HepG2 (cell line): ENCODE data around the gene SERPINB7. TPM values are rescaled to one million over a fixed set of nuclear protein-coding genes. Genes with fewer than 3 reads are reported as not detected.

Experiments used
- ATAC-seq: fragments of 200-7000 bp; cut with Tn5 transposase; 3 replicates; pipeline ENCODE4 v1.9.1; 2020; ENCODE audit warnings: mild to moderate bottlenecking, moderate library complexity
- BruUV-seq: library from RNA; stranded (reverse); fragments of 400-500 nt; replicated peaks from 2 replicates; lab custom pipeline; 2021; lab: Mats Ljungman, UMichigan
- CTCF ChIA-PET: fragments of 300-600 bp; formaldehyde crosslinking; extraction: SDS; loops from one replicate; lab custom pipeline; 2021; ENCODE audit warnings: low total read pairs, inconsistent platforms, low intra/inter-chr PET ratio; lab: Yijun Ruan, JAX
- POLR2A ChIA-PET: fragments of 350-600 bp; sonication (Branson Sonifier 250); formaldehyde crosslinking; loops from one replicate; lab custom pipeline; 2020; ENCODE audit warnings: antibody characterized with exemption, inconsistent platforms; lab: Yijun Ruan, JAX
- DNase-seq: peaks from one replicate; pipeline ENCODE4 v3.0.0-alpha.2; 2015; ENCODE audit warnings: low spot score
- FAIRE-seq: peaks from 3 replicates; lab custom pipeline; 2011; peaks lifted over from hg19 to GRCh38; lab: Jason Lieb, UNC
- H2AFZ ChIP-seq: one replicate; pipeline ENCODE4 v1.6.1; 2011; ENCODE audit warnings: low read length, inconsistent platforms
- H3K27ac ChIP-seq: fragments of 300-600 bp; 3 replicates; pipeline ENCODE4 v1.8.0; 2011; ENCODE audit warnings: mixed run types, mild to moderate bottlenecking, mixed read lengths, low read length, inconsistent platforms; ENCODE audit not compliant: insufficient read depth; ENCODE audit errors: extremely low read length
- H3K27me3 ChIP-seq, 2 experiments: fragments of 200-600 bp in 1 of 2; 2 replicates in 1 of 2; 3 replicates in 1 of 2; pipeline versions ENCODE4 v1.6.0 to v1.8.0; 2011; ENCODE audit warnings: low read length in 2 of 2, mild to moderate bottlenecking in 2 of 2, moderate library complexity in 2 of 2, inconsistent platforms in 1 of 2; ENCODE audit not compliant: insufficient read depth in 2 of 2, control insufficient read depth in 1 of 2
- H3K36me3 ChIP-seq, 2 experiments: fragments of 200-600 bp in 1 of 2; replicated peaks in 1 of 2; 2 replicates in 1 of 2; 3 replicates in 1 of 2; pipeline versions ENCODE4 v1.5.1 to v1.8.0; 2011; ENCODE audit warnings: low read length in 2 of 2, inconsistent platforms in 1 of 2; ENCODE audit not compliant: insufficient read depth in 2 of 2, control insufficient read depth in 1 of 2
- H3K4me1 ChIP-seq: 2 replicates; pipeline ENCODE4 v1.5.1; 2012; ENCODE audit warnings: low read length, inconsistent platforms; ENCODE audit not compliant: insufficient read depth
- H3K4me2 ChIP-seq: 2 replicates; pipeline ENCODE4 v1.6.0; 2011; ENCODE audit warnings: low read depth, low read length, inconsistent platforms
- H3K4me3 ChIP-seq, 3 experiments: fragments of 200-600 bp in 1 of 3; sonication (generic), shearing (Covaris generic) in 1 of 3; replicated peaks in 1 of 3; 2 replicates each; pipeline ENCODE4 v1.5.1; 2011 to 2016; ENCODE audit warnings: low read length in 3 of 3, inconsistent platforms in 2 of 3, low read depth in 2 of 3, mild to moderate bottlenecking in 2 of 3, control low read depth in 1 of 3, mixed read lengths in 1 of 3; ENCODE audit not compliant: insufficient read depth in 1 of 3
- H3K79me2 ChIP-seq: one replicate; pipeline ENCODE4 v1.6.1; 2011; ENCODE audit warnings: low read length, inconsistent platforms; ENCODE audit not compliant: insufficient read depth
- H3K9ac ChIP-seq: 2 replicates; pipeline ENCODE4 v1.6.0; 2011; ENCODE audit warnings: mild to moderate bottlenecking, low read depth, low read length, inconsistent platforms; ENCODE audit not compliant: insufficient read depth
- H3K9me3 ChIP-seq: 2 replicates; pipeline ENCODE4 v1.5.1; 2012; ENCODE audit warnings: mild to moderate bottlenecking, low read length
- H4K20me1 ChIP-seq: 2 replicates; pipeline ENCODE4 v1.6.0; 2011; ENCODE audit warnings: inconsistent platforms, mild to moderate bottlenecking, low read length, moderate library complexity; ENCODE audit not compliant: insufficient read depth
- CHD2 ChIP-seq: IDR thresholded peaks from 2 replicates; pipeline ENCODE4 v1.6.1; 2011; ENCODE audit warnings: low read depth, low read length, improper control_type of control experiment
- CTCF ChIP-seq: sonication (generic); formaldehyde crosslinking; IDR thresholded peaks from 2 replicates; pipeline ENCODE4 v1.5.0; 2020; ENCODE audit warnings: mild to moderate bottlenecking, missing genetic modification reagents, moderate library complexity
- MTF2 ChIP-seq: sonication (generic); formaldehyde crosslinking; IDR thresholded peaks from 2 replicates; pipeline ENCODE4 v1.5.0; 2020; ENCODE audit warnings: missing genetic modification reagents, borderline replicate concordance
- MXD1 ChIP-seq: sonication (generic); formaldehyde crosslinking; IDR thresholded peaks from 2 replicates; pipeline ENCODE4 v1.4.0; 2020; ENCODE audit warnings: mild to moderate bottlenecking, missing genetic modification reagents
- NFATC3 ChIP-seq: sonication (generic); formaldehyde crosslinking; IDR thresholded peaks from 2 replicates; pipeline ENCODE4 v1.5.1; 2020; ENCODE audit warnings: mild to moderate bottlenecking, missing genetic modification reagents
- RARG ChIP-seq: sonication (generic); formaldehyde crosslinking; IDR thresholded peaks from 2 replicates; pipeline ENCODE4 v1.4.0; 2020; ENCODE audit warnings: low read depth, mild to moderate bottlenecking, missing genetic modification reagents
- RORA ChIP-seq: sonication (generic); formaldehyde crosslinking; IDR thresholded peaks from 2 replicates; pipeline ENCODE4 v1.5.0; 2020; ENCODE audit warnings: mild to moderate bottlenecking, missing genetic modification reagents, moderate library complexity
- U2AF1 ChIP-seq: fragments of 200-400 bp; formaldehyde crosslinking; optimal IDR thresholded peaks from 2 replicates; pipeline ENCODE3; 2017; ENCODE audit warnings: mild to moderate bottlenecking, low read depth, low read length
- ZBTB8A ChIP-seq: sonication (generic); formaldehyde crosslinking; IDR thresholded peaks from 2 replicates; pipeline ENCODE4 v1.4.0; 2020; ENCODE audit warnings: mild to moderate bottlenecking, low read depth, missing genetic modification reagents, borderline replicate concordance
- ZC3H4 ChIP-seq: sonication (generic); formaldehyde crosslinking; IDR thresholded peaks from 2 replicates; pipeline ENCODE4 v1.4.0; 2020; ENCODE audit warnings: missing genetic modification reagents, borderline replicate concordance
- ZKSCAN8 ChIP-seq: IDR thresholded peaks from 2 replicates; pipeline ENCODE4 v1.6.1; 2016; ENCODE audit warnings: borderline replicate concordance, missing genetic modification reagents, missing compliant biosample characterization
- ZNF263 ChIP-seq: sonication (generic); formaldehyde crosslinking; IDR thresholded peaks from 2 replicates; pipeline ENCODE4 v1.4.0; 2020; ENCODE audit warnings: missing genetic modification reagents
- ZNF3 ChIP-seq: IDR thresholded peaks from 2 replicates; pipeline ENCODE4 v1.7.0; 2017; ENCODE audit warnings: inconsistent platforms
- ZNF737 ChIP-seq: sonication (generic); formaldehyde crosslinking; IDR thresholded peaks from 2 replicates; pipeline ENCODE4 v1.5.0; 2020; ENCODE audit warnings: missing genetic modification reagents, mild to moderate bottlenecking, borderline replicate concordance
- ZNF75D ChIP-seq: sonication (generic); formaldehyde crosslinking; IDR thresholded peaks from 2 replicates; pipeline ENCODE4 v1.8.1; 2023; ENCODE audit warnings: missing genetic modification reagents, mild to moderate bottlenecking, borderline replicate concordance
- ZNF768 ChIP-seq: sonication (generic); formaldehyde crosslinking; IDR thresholded peaks from 2 replicates; pipeline ENCODE4 v1.4.0; 2020; ENCODE audit warnings: missing genetic modification reagents
- ZNF816 ChIP-seq: sonication (generic); formaldehyde crosslinking; IDR thresholded peaks from 2 replicates; pipeline ENCODE4 v1.8.0; 2022; ENCODE audit warnings: missing genetic modification reagents, mild to moderate bottlenecking, borderline replicate concordance
- WGBS: methylation state at CpG from one replicate; pipeline ENCODE4 v1.1.6; 2017; ENCODE audit warnings: low lambda C conversion rate; 5-methylcytosine and 5-hydroxymethylcytosine counted together
- in situ Hi-C: cut with HindIII; loops from 2 replicates; pipeline ENCODE4 v1.10.0; 2017; ENCODE audit warnings: low pct_unique_long_range_greater_than_20kb; ENCODE audit not compliant: extremely low pct_ligation_motif_present
- intact Hi-C: fragments of 100-400 bp; cut with micrococcal nuclease; formaldehyde crosslinking; loops from one replicate; pipeline ENCODE4 v1.10.0; 2022; ENCODE audit not compliant: unreplicated experiment
- polyA plus RNA-seq, 8 experiments: library from polyadenylated mRNA; depleted of rRNA in 3 of 8; stranded (reverse) in 7 of 8; unstranded in 1 of 8; fragments of >200 nt; fragmentation: Illumina TruSeq in 4 of 8; extraction: Trizol in 4 of 8; gene quantifications; 2 replicates each; pipeline versions ENCODE4 v1.2.1 to v1.2.3, GENCODE V29; 2011 to 2016; ENCODE audit warnings: low read depth in 4 of 8, missing spikeins in 1 of 8, mixed read lengths in 1 of 8; ENCODE audit not compliant: insufficient read depth in 1 of 8
- total RNA-seq, 5 experiments: library from RNA; depleted of rRNA; stranded (reverse); fragments of >200 nt; fragmentation: Illumina TruSeq; extraction: Trizol; gene quantifications; 2 replicates each; pipeline ENCODE4 v1.2.3, GENCODE V29; 2016; ENCODE audit warnings: low read depth in 1 of 5
- TF ChIP-seq, protein P1 (sequence below): sonication (generic); formaldehyde crosslinking; IDR thresholded peaks from 2 replicates; pipeline ENCODE4 v1.8.0; 2023; ENCODE audit warnings: mild to moderate bottlenecking, missing genetic modification reagents

The SERPINB7 gene
- total and polyA plus RNA-seq, 2 of the 13 experiments (the other 11 are each of a cell fraction or from before 2014, with no cell fraction given): not detected

- FAIRE-seq (no peak), ATAC-seq (no peak), DNase-seq (no peak)
- H3K36me3 ChIP-seq: no peaks in the 10 kb centered on the region
- H4K20me1 ChIP-seq: no peaks in the 10 kb centered on the region
- H3K27me3 ChIP-seq: no peaks in the 10 kb centered on the region; a peak in 1 of 5 replicates
- H3K4me2 ChIP-seq: no peak overlapping the region
- WGBS: 0% methylated on average over 3 of the region's 3 CpGs
- no peak overlapping the region for H3K4me3 ChIP-seq
- H3K9me3 ChIP-seq: no peaks in the 10 kb centered on the region
- intact Hi-C loops: no loop called here
- H3K4me1 ChIP-seq: no peaks in the 10 kb centered on the region
- no peak overlapping the region for H3K9ac ChIP-seq
- no peak overlapping the region for H2AFZ ChIP-seq
- in situ Hi-C loops: loop anchor here (25.0 kb wide), 1 partner anchor 816 kb away; no protein-coding TSS in a partner anchor
- no TSS peak for BruUV-seq
- no peaks in the 10 kb centered on the region for H3K79me2 ChIP-seq
- no peak overlapping the region for H3K27ac ChIP-seq
- POLR2A ChIA-PET: no interaction called here
- no peak for TF ChIP-seq RORA
- no peak for TF ChIP-seq ZNF816 (CRISPR knock-in tag)
- TF ChIP-seq RARG (CRISPR knock-in tag): no peak
- no peak for TF ChIP-seq ZBTB8A
- TF ChIP-seq ZNF263: no peak
- TF ChIP-seq ZKSCAN8: no peak
- TF ChIP-seq ZNF737 (CRISPR knock-in tag): no peak
- TF ChIP-seq CTCF (CRISPR knock-in tag): no peak
- no peak for TF ChIP-seq ZNF3 (CRISPR knock-in tag)
- no peak for TF ChIP-seq ZNF75D (CRISPR knock-in tag)
- no peak for TF ChIP-seq ZNF768 (CRISPR knock-in tag)
- no peak for TF ChIP-seq ZC3H4
- TF ChIP-seq U2AF1: no peak
- TF ChIP-seq, protein P1, sequence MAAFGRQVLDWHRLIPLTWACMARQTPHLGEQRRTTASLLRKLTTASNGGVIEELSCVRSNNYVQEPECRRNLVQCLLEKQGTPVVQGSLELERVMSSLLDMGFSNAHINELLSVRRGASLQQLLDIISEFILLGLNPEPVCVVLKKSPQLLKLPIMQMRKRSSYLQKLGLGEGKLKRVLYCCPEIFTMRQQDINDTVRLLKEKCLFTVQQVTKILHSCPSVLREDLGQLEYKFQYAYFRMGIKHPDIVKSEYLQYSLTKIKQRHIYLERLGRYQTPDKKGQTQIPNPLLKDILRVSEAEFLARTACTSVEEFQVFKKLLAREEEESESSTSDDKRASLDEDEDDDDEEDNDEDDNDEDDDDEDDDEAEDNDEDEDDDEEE (CRISPR knock-in tag): no peak
- TF ChIP-seq CHD2: no peak
- no peak for TF ChIP-seq MTF2 (CRISPR knock-in tag)
- no peak for TF ChIP-seq NFATC3 (CRISPR knock-in tag)
- TF ChIP-seq MXD1 (CRISPR knock-in tag): no peak
- CTCF ChIA-PET: no interaction called here
These were observed 52.9 kb downstream of the SERPINB7 start for GRCh38 chr18:63828120-63828519.
